Tibial nerve (tissue), 4 donors: ENCODE results near the gene KLF8. TPM values are rescaled to one million over a fixed set of nuclear protein-coding genes. Genes with fewer than 3 reads are reported as not detected.
A peak's percentile ranks its signal among the peaks of the same experiment; 100 is the strongest.

ENCODE experiments used
- DNase-seq, 2 donors: peaks; one replicate each; pipeline ENCODE4 v3.0.0-alpha.2; 2019; ENCODE audit warnings: low spot score in 2 of 2
- H3K27ac ChIP-seq, 4 donors: fragments of 200-600 bp; sonication (generic) in 3 of 4; one replicate each; pipeline ENCODE4 v1.5.1; 2017 to 2019; ENCODE audit warnings: mild to moderate bottlenecking in 1 of 4
- H3K27me3 ChIP-seq, 2 donors: fragments of 200-600 bp; sonication (generic) in 1 of 2; one replicate each; pipeline versions ENCODE4 v1.5.1 to v1.6.0; 2017 to 2019
- H3K36me3 ChIP-seq, 3 donors: fragments of 200-600 bp; sonication (generic); one replicate each; pipeline ENCODE4 v1.5.1; 2018 to 2019
- H3K4me1 ChIP-seq, 4 donors: fragments of 200-600 bp; sonication (generic) in 3 of 4; one replicate each; pipeline ENCODE4 v1.5.1; 2017 to 2019
- H3K4me3 ChIP-seq, 4 donors: fragments of 200-600 bp; sonication (generic) in 3 of 4; one replicate each; pipeline ENCODE4 v1.5.1; 2017 to 2019; ENCODE audit warnings: mild to moderate bottlenecking in 1 of 4, moderate library complexity in 1 of 4
- H3K9me3 ChIP-seq, 4 donors: fragments of 200-600 bp; sonication (generic) in 3 of 4; one replicate each; pipeline ENCODE4 v1.5.1; 2017 to 2019
- EP300 ChIP-seq, 2 donors: sonication (generic); formaldehyde crosslinking; IDR thresholded peaks; one replicate each; pipeline ENCODE4 v1.6.1; 2017; ENCODE audit warnings: antibody characterized with exemption in 2 of 2, mild to moderate bottlenecking in 1 of 2
- POLR2A ChIP-seq, 2 donors: fragments of 450-650 bp; IDR thresholded peaks; one replicate each; pipeline ENCODE4 v1.6.1; 2017; ENCODE audit warnings: antibody characterized with exemption in 2 of 2, mild to moderate bottlenecking in 2 of 2, moderate library complexity in 2 of 2
- WGBS, 2 donors: methylation state at CpG; one replicate each; pipeline ENCODE4 v1.1.5; 2018; 5-methylcytosine and 5-hydroxymethylcytosine counted together
- total RNA-seq, 4 donors: library from RNA; depleted of rRNA; stranded (reverse); fragments of >200 nt; gene quantifications; one replicate each; pipeline ENCODE4 v1.1.0, GENCODE V29; 2016
- TF ChIP-seq, protein P1 (sequence below), 5 experiments: fragments of 200-600 bp in 3 of 5; fragments of 450-650 bp in 2 of 5; sonication (generic) in 3 of 5; IDR thresholded peaks; one replicate each; pipeline ENCODE4 v1.5.1; 2016 to 2019; ENCODE audit warnings: antibody characterized with exemption in 5 of 5, mild to moderate bottlenecking in 3 of 5, moderate library complexity in 2 of 5

KLF8 gene
- total RNA-seq, 4 donors from 2014 or later: 20.5 to 28.8 (median 24.1) TPM

DNA sequence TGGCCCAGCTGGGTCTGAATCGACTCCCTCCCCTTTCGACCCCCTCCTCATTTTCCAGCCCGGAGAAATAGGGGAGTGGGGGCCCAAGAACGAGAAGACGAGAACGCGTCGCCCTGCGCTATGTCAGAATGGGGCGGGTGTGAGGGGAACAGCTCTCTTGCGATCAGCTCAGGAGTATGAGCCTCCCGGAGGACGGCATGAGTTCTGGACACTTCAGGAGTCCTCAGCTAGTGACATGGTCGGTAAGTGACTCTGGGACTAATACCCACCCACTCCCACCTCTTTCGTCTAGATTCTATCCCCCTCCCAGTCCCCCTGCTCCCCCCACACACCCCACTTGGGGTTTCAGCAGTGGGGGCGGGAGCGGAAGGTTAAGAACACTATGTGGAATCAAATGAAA is 944 bp downstream of the KLF8 start:
- peaks cover 0 to 12% of the 10 kb centered on the region in 2 donors for H3K27me3 ChIP-seq
- H3K9me3 ChIP-seq: no peaks in the 10 kb centered on the region
- peaks cover 0 to 24% (median 0%) of the 10 kb centered on the region in 4 donors for H3K4me1 ChIP-seq
- WGBS, 2 donors: 3 to 41% methylated on average over 17 of the region's 17 CpGs
- TF ChIP-seq, protein P1, sequence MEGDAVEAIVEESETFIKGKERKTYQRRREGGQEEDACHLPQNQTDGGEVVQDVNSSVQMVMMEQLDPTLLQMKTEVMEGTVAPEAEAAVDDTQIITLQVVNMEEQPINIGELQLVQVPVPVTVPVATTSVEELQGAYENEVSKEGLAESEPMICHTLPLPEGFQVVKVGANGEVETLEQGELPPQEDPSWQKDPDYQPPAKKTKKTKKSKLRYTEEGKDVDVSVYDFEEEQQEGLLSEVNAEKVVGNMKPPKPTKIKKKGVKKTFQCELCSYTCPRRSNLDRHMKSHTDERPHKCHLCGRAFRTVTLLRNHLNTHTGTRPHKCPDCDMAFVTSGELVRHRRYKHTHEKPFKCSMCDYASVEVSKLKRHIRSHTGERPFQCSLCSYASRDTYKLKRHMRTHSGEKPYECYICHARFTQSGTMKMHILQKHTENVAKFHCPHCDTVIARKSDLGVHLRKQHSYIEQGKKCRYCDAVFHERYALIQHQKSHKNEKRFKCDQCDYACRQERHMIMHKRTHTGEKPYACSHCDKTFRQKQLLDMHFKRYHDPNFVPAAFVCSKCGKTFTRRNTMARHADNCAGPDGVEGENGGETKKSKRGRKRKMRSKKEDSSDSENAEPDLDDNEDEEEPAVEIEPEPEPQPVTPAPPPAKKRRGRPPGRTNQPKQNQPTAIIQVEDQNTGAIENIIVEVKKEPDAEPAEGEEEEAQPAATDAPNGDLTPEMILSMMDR (IDR thresholded peaks at IDR 0.05): no peak
- no peak for TF ChIP-seq POLR2A (IDR thresholded peaks at IDR 0.05)
- no peak for TF ChIP-seq EP300 (IDR thresholded peaks at IDR 0.05)
- H3K27ac ChIP-seq: peak overlapping the region; percentile 15 to 88 (median 78)
- peak in 1 of 2 donors; percentile 6 for DNase-seq
- no peaks in the 10 kb centered on the region for H3K36me3 ChIP-seq
- peak overlapping the region; percentile 21 to 60 (median 46) for H3K4me3 ChIP-seq

DNA sequence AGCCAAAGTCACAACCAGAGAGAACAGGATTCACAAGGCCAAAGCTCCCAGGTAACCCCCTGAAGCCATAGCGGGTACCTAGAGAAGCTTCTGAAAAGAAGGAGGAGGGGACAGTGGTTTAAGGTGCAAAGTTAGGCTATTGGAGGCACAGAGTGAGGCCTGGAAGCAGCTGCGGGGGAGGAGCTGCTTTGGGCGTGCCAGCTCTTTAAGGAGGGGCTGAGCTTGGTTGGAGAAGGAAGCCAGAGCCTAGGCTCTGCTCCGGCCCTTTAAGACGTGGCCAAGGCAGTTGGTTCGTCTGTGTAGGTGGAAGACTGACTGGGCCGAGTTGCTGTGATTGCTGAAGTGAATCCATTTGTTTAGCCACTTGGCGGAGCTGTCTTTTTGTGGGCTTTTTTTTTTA is 1.5 kb downstream of the KLF8 start:
- Histone ChIP-seq H3K4me1 (peaks cover 0 to 18% (median 0%) of the 10 kb centered on the region in 4 donors), H3K27ac (peak overlapping the region; percentile 15 to 88 (median 78)), H3K36me3 (no peaks in the 10 kb centered on the region), H3K9me3 (no peaks in the 10 kb centered on the region), H3K4me3 (peak overlapping the region; percentile 21 to 60 (median 46)), H3K27me3 (peaks cover 0 to 12% of the 10 kb centered on the region in 2 donors)
- 10 to 18% methylated on average over 8 of the region's 8 CpGs for WGBS, 2 donors
- peak; percentile 24 to 52 for DNase-seq
- TF ChIP-seq POLR2A (IDR thresholded peaks at IDR 0.05) (peak in 1 of 2 donors; percentile 36), EP300 (IDR thresholded peaks at IDR 0.05) (peak in 1 of 2 donors; percentile 50)
- TF ChIP-seq, protein P1 (IDR thresholded peaks at IDR 0.05): peak in 1 of 5 experiments; percentile 8

DNA sequence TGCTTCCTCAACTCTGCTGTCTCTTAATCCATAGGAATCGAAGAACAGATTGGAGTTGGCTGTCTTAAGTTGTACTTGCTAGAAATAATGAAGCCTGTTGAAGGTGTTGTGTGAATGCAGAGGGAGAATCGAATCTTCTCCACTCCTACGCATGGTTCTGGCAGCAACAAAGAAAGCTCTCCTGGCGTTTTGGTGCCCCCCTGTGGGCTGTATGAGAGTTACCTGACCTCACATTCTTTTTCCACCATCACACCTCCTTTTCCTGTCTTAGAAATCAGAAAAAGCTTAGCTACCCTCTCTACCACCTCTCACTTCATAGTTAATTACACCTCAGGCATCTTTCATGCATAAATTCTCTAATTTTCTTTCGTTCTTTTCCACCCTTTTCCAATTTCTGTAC is 16.3 kb downstream of the KLF8 start:
- H3K27me3 ChIP-seq: no peaks in the 10 kb centered on the region
- TF ChIP-seq, protein P1 (IDR thresholded peaks at IDR 0.05): peak; percentile 41 to 63 (median 51)
- TF ChIP-seq POLR2A (IDR thresholded peaks at IDR 0.05) (no peak), EP300 (IDR thresholded peaks at IDR 0.05) (no peak)
- peaks cover 0 to 4% (median 0%) of the 10 kb centered on the region in 4 donors for H3K4me1 ChIP-seq
- no peaks in the 10 kb centered on the region for H3K36me3 ChIP-seq
- no peak overlapping the region for H3K4me3 ChIP-seq
- 10 to 11% methylated on average over 5 of the region's 5 CpGs for WGBS, 2 donors
- peak in 1 of 2 donors; percentile 24 for DNase-seq
- no peak overlapping the region for H3K27ac ChIP-seq
- no peaks in the 10 kb centered on the region for H3K9me3 ChIP-seq

DNA sequence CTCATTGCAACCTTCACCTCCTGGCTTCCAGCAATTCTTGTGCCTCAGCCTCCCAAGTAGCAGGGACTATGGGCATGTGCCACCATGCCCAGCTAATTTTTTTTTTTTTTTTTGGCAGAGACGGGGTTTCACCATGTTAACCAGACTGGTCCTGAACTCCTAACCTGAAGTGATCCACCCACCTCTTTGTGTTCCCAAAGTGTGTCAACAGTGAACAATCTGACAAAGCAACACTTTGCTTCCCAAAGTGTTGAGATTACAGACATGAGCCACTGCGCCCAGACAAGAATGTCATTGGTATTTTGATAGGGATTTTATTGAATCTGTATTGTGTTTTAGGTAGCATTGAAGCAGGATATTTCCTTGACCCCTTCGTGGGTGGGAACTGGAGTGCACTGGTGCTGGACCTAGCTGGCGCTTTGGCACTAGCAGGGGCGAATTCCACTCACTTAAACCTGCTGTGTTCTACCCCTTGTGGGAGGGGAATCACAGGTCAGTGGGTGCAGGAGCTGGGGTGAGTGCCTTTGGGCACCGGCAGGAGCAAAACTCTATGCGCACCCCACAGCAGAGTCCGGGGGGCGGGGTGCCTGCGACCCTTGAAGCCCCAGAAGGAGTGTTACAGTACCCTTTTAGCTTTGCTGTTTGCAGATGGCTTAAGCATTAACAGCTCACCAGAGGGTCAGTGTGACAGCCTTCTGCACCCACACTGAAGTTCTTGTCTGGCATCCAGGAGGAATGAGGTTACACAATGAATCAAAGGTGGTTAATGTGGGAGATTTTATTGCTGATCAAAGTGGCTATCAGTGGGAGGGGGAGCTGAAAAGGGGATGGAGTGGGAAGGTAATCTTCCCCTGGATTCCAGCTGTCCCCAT is 21.9 kb downstream of the KLF8 start:
- H3K4me3 ChIP-seq: no peak overlapping the region
- no peak overlapping the region for H3K27ac ChIP-seq
- no peaks in the 10 kb centered on the region for H3K4me1 ChIP-seq
- H3K9me3 ChIP-seq: no peaks in the 10 kb centered on the region
- WGBS, 2 donors: 88 to 94% methylated on average over 6 to 10 of the region's 10 CpGs
- H3K27me3 ChIP-seq: no peaks in the 10 kb centered on the region
- DNase-seq: no peak
- peaks cover 0 to 11% (median 0%) of the 10 kb centered on the region in 3 donors for H3K36me3 ChIP-seq
- no peak for TF ChIP-seq POLR2A (IDR thresholded peaks at IDR 0.05)

DNA sequence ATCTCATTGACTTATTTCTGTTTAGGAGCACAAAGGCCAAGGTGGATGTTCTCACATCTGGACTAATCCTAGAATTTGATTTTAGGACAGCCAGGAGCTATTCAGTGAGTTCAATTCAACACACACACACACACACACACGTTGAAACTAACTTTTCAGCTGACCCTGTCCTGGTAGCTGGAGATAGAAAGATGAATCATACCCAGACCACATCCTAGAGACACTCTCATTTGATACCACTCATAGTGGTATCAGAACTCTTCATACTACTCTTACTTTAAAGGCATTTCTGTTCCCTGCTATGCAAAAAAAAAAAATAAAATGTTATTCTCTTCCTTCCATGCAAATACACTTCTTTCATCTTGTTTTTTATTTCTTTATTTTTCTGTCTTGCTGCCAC is 36.7 kb downstream of the KLF8 start:
- Histone ChIP-seq H3K4me3 (no peak overlapping the region), H3K9me3 (no peaks in the 10 kb centered on the region), H3K27ac (no peak overlapping the region), H3K36me3 (peaks cover 0 to 6% (median 0%) of the 10 kb centered on the region in 3 donors), H3K27me3 (no peaks in the 10 kb centered on the region), H3K4me1 (no peaks in the 10 kb centered on the region)
- WGBS, 2 donors: 17 to 79% methylated on average over 1 of the region's 1 CpG
- DNase-seq: no peak
- TF ChIP-seq, protein P1 (IDR thresholded peaks at IDR 0.05): no peak
- TF ChIP-seq EP300 (IDR thresholded peaks at IDR 0.05): no peak
